Middle frontal gyrus (tissue), 1 donor: ENCODE measurements around the gene PRORP.
"Not testable (repeated sequence)": the region's sequence is repeated elsewhere in the genome, so short reads cannot be mapped to it uniquely, and the experiment has no call there.

ENCODE experiments used
- DNase-seq: peaks from one replicate; pipeline ENCODE4 v3.0.0-alpha.2; 2015; ENCODE audit warnings: low spot score; ENCODE audit errors: extremely low spot score

The PRORP gene

GRCh38 chr14:35121887-35122695, at the start of gene PRORP, which contains the start of gene PPP2R3C:
Gene PRORP, plus strand, starts transcription at chr14:35122552. Its CDS starts 694 bp downstream, at chr14:35123246.
Gene PPP2R3C, minus strand, starts transcription at chr14:35121990. Its CDS starts 31 bp downstream, at chr14:35121959.
- DNase-seq: peak; percentile 86

- no peak for DNase-seq
Observed at GRCh38 chr14:35073486-35073885, 48.9 kb upstream of the PRORP start.

DNA sequence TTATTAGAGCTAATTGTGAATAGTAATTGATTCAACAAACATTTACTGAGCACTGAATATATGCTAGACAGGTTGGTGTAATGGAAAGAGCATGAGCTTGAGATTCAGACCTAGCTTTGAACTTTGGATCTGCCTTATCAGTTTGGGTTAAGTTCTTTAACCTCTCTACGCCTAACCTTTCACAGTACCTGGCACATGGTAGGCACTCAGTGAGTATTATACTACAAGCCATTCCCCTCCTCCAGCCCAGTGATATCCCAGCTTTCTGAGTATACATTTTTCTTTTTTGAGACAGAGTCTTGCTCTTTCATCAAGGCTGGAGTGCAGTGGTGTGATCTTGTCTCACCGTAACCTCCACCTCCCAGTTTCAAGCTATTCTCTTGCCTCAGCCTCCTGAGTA, 44.3 kb upstream of the PRORP start:
- no peak for DNase-seq

DNA sequence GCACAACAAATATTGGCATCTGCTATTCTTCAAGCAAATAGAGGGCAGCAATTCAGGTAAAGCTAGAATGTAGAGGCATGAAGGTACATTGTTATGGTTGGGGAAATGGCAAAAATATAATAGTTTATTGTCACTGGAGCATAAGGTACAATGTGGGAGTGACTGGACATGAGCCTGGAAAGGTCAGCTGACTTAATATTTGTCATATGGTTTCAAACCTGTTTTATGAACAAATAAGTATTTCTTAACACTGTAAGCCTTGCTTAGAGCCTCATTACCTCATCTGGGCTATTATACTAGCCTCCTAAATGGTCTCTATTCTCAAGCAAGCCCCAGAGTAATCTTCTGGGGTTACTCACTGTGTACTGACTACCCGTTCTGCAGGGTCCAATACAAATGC, 42.6 kb upstream of the PRORP start:
- no peak for DNase-seq

DNA sequence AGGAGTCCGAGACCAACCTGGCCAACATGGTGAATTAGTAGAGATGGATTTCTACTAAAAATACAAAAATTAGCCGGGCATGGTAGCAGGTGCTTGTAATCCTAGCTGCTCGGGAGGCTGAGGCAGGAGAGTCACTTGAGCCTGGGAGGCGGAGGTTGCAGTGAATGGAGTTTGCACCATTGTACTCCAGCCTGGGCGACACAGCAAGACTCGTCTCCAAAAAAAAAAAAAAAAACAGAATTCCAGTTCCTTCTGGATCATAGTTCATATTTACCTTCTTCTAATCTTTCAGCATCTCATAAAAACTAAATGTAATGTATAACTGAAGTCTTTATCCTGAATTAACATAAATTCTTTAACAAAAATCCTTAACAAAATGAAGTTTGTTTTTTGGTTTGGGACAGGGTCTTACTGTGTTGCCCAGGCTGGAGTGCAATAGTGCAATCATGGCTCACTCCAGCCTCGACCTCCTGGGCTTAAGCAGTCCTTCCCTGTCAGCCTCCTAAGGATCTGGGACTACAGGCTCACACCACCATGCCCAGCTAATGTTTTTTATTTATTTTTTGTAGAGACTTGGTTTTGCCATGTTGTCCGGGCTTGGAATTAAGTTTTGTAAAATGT, 38.7 kb upstream of the PRORP start:
- DNase-seq: no peak

- no peak for DNase-seq
Observed at GRCh38 chr14:35085441-35085840, 36.9 kb upstream of the PRORP start.

GRCh38 chr14:35088514-35088913, 33.8 kb upstream of the PRORP start:
- DNase-seq: no peak

DNA sequence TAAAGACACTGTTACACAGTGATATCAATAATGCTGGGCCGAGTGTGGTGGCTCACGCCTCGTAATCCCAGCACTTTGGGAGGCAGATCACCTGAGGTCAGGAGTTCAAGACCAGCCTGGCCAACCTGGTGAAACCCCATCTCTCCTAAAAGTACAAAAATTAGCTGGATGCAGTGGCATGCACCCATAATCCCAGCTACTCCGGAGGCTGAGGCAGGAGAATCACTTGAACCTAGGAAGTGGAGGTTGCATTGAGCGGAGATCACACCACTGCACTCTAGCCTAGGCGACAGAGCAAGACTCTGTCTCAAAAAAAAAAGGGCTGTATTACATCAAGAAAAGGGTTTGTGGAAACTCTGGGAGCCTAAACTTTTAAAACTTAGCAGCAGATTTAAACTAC, 27.7 kb upstream of the PRORP start:
- not testable (repeated sequence) for DNase-seq

DNA sequence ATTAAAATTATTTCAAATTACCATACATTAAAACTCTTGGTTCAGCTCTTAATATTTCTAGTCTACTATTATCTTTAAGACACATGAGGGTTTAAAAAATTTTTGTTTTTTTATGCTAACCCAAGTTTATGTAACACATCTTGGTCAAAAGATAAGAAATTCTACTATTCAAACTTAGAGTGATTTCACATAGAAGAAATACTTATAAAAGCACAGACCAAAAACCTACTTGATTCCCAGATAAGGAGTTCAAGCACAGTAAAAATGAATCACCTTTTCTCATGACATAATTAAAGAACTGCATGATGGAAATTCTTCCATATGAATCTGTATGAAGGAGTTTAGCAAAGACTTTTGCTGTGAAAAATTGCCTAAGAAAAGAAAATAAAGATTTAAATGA, 14.5 kb upstream of the PRORP start:
- DNase-seq: no peak

- no peak for DNase-seq
Observed at GRCh38 chr14:35112641-35113040, 9.7 kb upstream of the PRORP start.

GRCh38 chr14:35113308-35113950, 8.9 kb upstream of the PRORP start:
- DNase-seq: no peak

- DNase-seq: no peak
Observed at GRCh38 chr14:35114036-35114435, 8.3 kb upstream of the PRORP start.

- no peak for DNase-seq
Observed at GRCh38 chr14:35116242-35116641, 6.1 kb upstream of the PRORP start.

GRCh38 chr14:35117112-35117511, 5.2 kb upstream of the PRORP start:
- no peak for DNase-seq

- no peak for DNase-seq
Observed at GRCh38 chr14:35121026-35121886, 1.1 kb upstream of the PRORP start.

- no peak for DNase-seq
Observed at GRCh38 chr14:35122696-35123387, 490 bp downstream of the PRORP start.

DNA sequence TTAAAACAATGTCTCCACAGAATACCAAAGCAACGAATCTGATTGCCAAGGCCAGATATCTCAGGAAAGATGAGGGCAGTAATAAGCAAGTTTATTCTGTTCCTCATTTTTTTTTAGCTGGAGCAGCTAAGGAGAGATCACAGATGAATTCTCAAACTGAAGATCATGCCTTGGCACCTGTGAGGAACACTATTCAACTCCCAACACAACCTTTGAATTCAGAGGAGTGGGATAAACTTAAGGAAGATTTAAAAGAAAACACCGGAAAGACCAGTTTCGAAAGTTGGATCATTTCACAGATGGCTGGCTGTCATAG, 994 bp downstream of the PRORP start:
- no peak for DNase-seq

- no peak for DNase-seq
Observed at GRCh38 chr14:35124127-35124526, 1.8 kb downstream of the PRORP start.

- DNase-seq: no peak
Observed at GRCh38 chr14:35133542-35134328, 11.4 kb downstream of the PRORP start.
